Progenitor cell of endocrine pancreas (in vitro differentiated cells): Measurements from ENCODE around the gene ADARB2. TPM values are rescaled to one million over a fixed set of nuclear protein-coding genes. Genes with fewer than 3 reads are reported as not detected.

Experiments used
- DNase-seq: peaks from one replicate; pipeline ENCODE4 v3.0.0; 2021; ENCODE audit warnings: low spot score; ENCODE audit not compliant: unreplicated experiment
- H3K27ac Mint-ChIP-seq: 2 replicates; pipeline ENCODE4 v1.8.0; 2021; ENCODE audit warnings: mild to moderate bottlenecking, moderate library complexity, mixed read lengths
- H3K27me3 Mint-ChIP-seq: 2 replicates; pipeline ENCODE4 v1.8.0; 2021; ENCODE audit warnings: mixed read lengths
- H3K36me3 Mint-ChIP-seq: 2 replicates; pipeline ENCODE4 v1.8.0; 2022; ENCODE audit warnings: mixed read lengths; ENCODE audit not compliant: insufficient read depth
- H3K4me1 Mint-ChIP-seq: 2 replicates; pipeline ENCODE4 v1.8.0; 2021; ENCODE audit warnings: low read depth, mixed read lengths
- H3K4me3 Mint-ChIP-seq: 2 replicates; pipeline ENCODE4 v1.8.0; 2021; ENCODE audit warnings: low read depth, mild to moderate bottlenecking, moderate library complexity, mixed read lengths
- H3K9me3 Mint-ChIP-seq: 2 replicates; pipeline ENCODE4 v1.8.0; 2021; ENCODE audit warnings: low read depth, mixed read lengths
- CTCF ChIP-seq: fragments of 200-600 bp; sonication (generic); IDR thresholded peaks from one replicate; pipeline ENCODE4 v1.5.0; 2021; ENCODE audit warnings: antibody characterized with exemption, mild to moderate bottlenecking; ENCODE audit not compliant: unreplicated experiment
- total RNA-seq: library from RNA; stranded (reverse); gene quantifications from 2 replicates; pipeline ENCODE4 v1.2.1, GENCODE V29; 2021

The ADARB2 gene
- total RNA-seq, 1 donor from 2014 or later: 1.3 TPM

DNA sequence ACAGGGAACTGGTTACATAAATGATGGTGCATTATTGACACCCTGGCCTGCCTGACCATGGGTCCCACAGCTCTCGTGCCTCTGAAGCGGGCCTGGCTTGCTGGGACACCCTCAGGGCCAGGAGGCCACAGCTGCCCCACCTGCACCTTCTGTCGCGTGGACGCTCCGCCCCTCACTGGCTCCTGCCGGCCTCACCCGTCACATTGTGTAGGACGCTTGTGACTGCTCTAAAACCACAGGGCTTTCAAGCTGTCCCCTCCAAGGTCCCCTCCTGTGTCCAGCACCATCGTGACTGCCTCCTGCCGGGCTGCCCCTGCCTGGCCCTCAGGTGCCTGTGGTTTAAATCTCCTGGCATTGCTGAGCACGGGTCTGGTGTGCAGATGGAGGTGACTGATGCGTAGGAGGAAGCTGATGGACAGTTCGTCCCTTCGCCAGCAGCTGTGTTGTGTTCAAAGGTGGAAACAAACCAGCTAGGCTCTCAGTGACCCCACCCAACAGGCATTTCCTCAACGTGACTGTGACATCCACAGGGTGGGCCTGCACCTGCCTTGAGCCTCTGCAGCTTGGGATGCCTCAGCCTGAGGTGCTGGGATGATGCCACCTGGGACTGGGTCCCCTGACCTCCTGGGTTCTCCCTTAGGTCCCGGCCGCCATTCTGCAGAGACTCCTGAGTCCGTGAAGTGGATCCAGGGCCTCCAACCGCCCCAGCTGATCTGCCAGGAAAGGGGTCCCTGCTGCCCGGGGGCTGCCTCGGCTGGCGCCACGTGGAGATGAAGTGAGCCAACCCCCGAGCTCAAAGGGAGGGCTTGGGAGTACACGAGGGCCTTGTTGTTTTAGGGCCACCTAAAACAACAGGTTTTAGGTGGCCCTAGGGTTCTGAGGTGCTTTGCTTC lies 532.6 kb downstream of the ADARB2 start:
- H3K9me3 Mint-ChIP-seq: no peaks in the 10 kb centered on the region
- H3K27me3 Mint-ChIP-seq: peaks cover 4% of the 10 kb centered on the region
- peaks cover 8% of the 10 kb centered on the region for H3K4me1 Mint-ChIP-seq
- no peaks in the 10 kb centered on the region for H3K36me3 Mint-ChIP-seq
- no peak for TF ChIP-seq CTCF
- H3K4me3 Mint-ChIP-seq: no peak overlapping the region
- H3K27ac Mint-ChIP-seq: no peak overlapping the region
- DNase-seq: no peak

GRCh38 chr10:1203704-1204103 lies 533.6 kb downstream of the ADARB2 start:
- Mint-ChIP-seq H3K4me1 (peaks cover 8% of the 10 kb centered on the region), H3K27ac (no peak overlapping the region), H3K27me3 (peaks cover 6% of the 10 kb centered on the region), H3K4me3 (no peak overlapping the region), H3K36me3 (no peaks in the 10 kb centered on the region), H3K9me3 (no peaks in the 10 kb centered on the region)
- TF ChIP-seq CTCF: no peak
- DNase-seq: no peak

GRCh38 chr10:1203216-1203615 lies 534.1 kb downstream of the ADARB2 start:
- Mint-ChIP-seq H3K36me3 (no peaks in the 10 kb centered on the region), H3K27ac (no peak overlapping the region), H3K4me3 (no peak overlapping the region), H3K4me1 (peaks cover 12% of the 10 kb centered on the region), H3K9me3 (no peaks in the 10 kb centered on the region), H3K27me3 (peaks cover 10% of the 10 kb centered on the region)
- no peak for DNase-seq
- TF ChIP-seq CTCF: no peak

- no peak for TF ChIP-seq CTCF
Measured at GRCh38 chr10:1202343-1202742, 535.0 kb downstream of the ADARB2 start.

DNA sequence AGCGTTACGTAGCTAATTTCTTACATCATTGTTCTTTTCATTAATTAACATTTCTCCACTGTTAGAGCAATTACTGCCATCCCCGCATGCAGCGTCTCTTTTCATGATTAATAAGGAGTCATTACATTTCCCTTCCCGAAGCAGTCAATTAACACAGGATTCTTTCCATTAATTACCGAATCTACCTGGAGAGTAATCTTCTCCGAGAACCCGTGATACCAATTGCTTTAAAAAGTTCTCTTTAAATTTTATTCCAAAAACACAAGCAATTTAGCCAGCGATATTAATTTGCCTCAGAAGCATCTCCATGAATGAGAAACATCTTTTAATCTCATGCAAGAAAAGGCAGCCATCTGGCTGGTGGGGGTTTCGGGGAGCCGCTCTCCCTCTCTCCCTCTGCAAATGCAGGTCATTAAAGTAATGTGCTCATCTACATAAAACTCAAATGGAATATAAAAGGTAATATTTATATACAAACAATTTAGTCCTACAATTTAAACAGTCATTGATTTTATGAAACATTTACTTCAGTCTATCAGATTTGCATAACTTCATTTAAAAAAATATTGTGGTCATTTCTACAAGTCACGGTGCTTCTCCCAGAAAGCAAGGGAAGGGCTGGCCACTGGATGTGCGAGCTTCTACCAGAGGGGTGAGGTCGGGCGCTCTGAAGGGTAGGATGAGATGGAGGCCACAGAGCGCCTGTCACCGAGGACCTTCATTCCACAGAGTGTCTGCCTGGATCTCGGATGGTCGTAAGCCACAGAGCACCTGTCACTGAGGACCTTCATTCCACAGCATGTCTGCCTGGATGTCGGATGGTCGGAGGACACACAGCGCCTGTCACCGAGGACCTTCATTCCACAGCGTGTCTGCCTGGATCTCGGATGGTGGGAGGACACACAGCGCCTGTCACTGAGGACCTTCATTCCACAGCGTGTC lies 536.2 kb downstream of the ADARB2 start:
- no peaks in the 10 kb centered on the region for H3K36me3 Mint-ChIP-seq
- no peak for TF ChIP-seq CTCF

More at GRCh38 chr10:1202343-1202742, 535.0 kb downstream of the ADARB2 start:
- no peak for DNase-seq
- Mint-ChIP-seq H3K36me3 (no peaks in the 10 kb centered on the region), H3K4me3 (no peak overlapping the region), H3K4me1 (peaks cover 20% of the 10 kb centered on the region), H3K9me3 (no peaks in the 10 kb centered on the region), H3K27ac (no peak overlapping the region), H3K27me3 (peaks cover 12% of the 10 kb centered on the region)

More for the DNA sequence above, 536.2 kb downstream of the ADARB2 start:
- DNase-seq: no peak
- no peak overlapping the region for H3K4me3 Mint-ChIP-seq
- H3K27me3 Mint-ChIP-seq: peaks cover 12% of the 10 kb centered on the region
- no peaks in the 10 kb centered on the region for H3K9me3 Mint-ChIP-seq
- no peak overlapping the region for H3K27ac Mint-ChIP-seq
- peaks cover 25% of the 10 kb centered on the region for H3K4me1 Mint-ChIP-seq
